GM21529 (cell line): ENCODE data around the gene GPATCH8.
A peak's percentile ranks its signal among the peaks of the same experiment; 100 is the strongest.

ENCODE experiments used
- ATAC-seq: cut with Tn5 transposase; IDR thresholded peaks from one replicate; pipeline ENCODE4 v1.9.1; 2021; ENCODE audit not compliant: unreplicated experiment

GPATCH8 gene

DNA sequence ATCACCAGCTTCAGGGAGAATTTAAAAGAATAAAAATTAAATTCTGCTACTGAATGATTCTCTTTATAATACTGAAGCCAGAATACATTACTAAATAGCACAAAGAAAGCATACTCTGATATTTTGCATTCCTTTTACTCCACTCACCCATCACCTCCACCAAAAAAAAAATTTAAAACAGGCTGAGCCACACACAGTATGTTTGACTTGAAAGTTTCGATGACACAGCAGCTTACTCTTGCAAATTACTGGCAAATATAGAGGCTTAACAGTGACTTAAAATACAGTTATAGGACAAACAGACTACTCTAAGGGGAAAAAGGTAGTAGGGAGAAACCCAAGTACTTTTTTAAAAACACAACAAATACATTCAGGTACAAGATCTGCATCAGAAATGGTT, 39.2 kb downstream of the GPATCH8 start:
- ATAC-seq = no peak

DNA sequence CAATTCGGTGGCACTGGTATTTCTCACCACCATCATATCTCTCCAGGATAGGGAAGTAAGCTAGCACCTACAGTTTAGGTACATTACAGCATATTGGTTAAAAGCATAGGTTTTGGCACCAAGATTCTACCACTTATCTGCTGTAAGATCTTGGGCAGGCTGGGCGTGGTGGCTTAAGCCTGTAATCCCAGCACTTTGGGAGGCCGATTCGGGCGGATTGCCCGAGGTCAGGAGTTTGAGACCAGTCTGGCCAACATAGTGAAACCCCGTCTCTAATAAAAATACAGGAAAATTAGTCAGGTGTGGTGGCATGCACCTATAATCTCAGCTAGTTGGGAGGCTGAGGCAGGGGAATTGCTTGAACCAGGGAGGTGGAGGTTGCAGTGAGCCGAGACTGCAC, 51.4 kb downstream of the GPATCH8 start:
- no peak for ATAC-seq

DNA sequence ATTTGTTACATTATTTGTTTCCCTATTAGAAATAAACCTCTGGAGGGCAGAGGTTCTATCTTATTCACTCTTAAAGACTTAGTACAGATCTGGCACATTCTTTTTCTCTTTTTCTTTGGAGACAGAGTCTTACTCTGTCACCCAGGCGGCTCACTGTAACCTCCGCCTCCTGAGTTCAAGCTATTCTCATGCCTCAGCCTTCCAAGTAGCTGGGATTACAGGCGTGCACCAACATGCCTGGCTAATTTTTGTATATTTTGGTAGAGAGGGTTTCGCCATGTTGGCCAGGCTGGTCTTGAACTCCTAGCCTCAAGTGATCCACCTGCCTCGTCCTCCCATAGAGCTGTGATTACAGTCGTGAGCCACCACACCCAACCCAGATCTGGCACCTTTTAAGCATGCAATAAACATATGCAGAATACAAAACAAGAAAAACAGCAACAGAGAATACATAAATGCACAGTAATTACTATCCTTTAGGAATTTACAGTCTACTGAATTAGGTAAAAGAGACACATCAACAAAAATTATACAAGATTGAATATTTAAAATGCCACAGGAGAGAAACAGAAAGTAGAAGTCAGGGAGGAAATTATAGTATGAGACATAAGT, 52.1 kb downstream of the GPATCH8 start:
- no peak for ATAC-seq

DNA sequence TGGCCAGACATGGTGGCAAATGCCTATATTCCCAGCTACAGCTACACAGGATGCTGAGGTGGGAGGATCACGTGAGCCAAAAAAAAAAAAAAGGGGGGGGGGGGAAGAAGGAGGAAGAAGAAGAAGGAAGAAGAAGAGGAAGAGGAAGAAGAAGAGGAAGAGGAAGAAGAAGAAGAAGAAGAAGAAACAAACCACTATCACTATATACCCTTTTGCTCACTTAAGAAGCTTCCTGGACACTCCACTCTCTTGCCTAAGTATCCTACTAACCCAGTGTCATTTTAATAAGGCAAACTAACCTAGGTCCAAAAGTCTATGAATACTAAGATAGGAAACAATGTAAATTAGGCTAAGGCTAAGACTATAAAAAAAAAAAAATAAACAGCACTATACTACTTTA, 54.8 kb downstream of the GPATCH8 start:
- ATAC-seq = no peak

DNA sequence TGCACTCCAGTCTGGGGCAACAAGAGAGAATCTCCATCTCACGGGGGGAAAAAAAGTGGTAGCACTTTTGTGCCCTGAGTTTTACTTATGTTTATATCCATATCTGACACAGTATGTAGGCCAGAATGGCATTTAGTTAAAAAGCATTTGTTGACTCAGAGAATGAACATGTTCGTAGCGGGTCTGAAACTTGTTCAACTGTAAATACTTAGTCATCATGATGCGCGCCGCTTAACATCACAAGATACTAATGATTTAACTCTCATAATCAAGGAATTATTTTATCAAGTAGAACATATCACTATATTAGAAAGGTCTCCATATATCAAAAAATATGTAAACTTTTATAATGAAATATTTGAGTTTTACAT, 58.5 kb downstream of the GPATCH8 start:
- ATAC-seq = no peak

DNA sequence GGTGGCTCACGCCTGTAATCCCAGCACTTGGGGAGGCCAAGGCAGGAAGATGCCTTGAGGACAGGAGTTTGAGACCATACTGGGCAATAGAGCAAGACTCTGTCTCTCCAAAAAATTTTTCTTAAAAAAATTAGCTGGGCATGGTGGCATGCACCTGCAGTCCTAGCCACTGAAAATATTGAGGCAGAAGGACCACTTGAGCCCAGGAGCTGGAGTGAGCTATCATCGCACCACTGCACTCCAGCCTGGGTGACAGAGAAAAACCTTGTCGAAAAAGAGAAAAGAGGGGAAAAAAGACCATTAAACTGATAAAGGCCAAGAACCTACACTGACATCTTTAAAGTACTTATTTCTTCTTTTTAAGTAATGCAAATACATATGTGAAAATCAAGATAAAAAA, 60.4 kb downstream of the GPATCH8 start:
- no peak for ATAC-seq

DNA sequence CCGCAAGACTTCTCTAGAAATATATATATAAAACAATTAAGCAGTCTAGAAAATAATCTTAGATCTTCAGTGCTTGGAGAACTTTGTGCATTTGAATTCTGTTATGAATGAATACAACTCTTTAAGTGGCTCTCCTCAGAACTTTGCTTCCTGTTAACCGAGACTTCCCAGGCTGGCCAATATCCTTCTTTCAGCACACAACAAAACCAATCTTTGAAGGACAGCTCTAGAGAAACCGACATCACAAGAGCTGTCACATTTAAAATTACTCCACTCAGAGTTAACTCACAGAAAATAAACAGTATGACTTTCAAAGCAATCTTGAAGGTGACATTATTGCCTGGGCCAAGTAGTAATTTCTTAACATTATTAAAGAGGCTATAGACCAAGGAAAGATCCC, 64.0 kb downstream of the GPATCH8 start:
- ATAC-seq = no peak

DNA sequence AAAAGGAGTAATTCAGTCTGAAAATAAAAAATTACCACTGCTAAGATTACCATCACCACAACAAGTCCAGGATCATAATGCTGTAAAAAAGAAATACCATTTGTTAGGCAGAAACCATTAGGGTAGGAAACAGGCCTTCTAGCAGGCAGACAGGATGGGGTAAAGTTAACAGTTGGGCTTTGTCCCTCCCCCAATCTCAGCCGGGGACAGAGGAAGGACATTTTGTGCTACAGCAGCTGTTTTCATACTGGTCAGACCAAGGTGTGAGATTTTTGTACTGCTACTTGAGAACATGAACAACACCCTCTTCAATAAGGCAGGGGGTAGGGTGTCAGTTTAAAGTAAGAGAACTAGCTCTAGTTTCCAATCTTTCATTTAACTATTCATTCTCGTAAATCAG, 64.6 kb downstream of the GPATCH8 start:
- ATAC-seq = no peak

DNA sequence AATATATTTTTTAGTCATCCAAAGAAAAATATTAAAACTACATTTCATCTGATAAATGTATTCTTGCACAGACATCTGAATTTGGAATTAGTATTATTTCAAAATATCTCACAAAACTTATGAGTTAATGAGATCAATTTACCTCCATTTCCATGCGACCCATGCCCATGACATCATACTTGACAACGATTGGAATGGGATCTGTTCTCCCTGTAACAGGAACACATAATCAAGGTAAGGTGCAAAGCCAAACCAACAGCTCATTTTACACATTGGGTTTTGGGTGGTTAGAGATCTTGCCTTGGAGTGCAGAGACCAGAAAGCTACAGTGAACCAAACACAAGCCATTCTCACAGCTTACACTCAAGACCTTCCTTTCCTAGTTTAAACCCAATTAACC, 66.9 kb downstream of the GPATCH8 start:
- ATAC-seq = no peak

DNA sequence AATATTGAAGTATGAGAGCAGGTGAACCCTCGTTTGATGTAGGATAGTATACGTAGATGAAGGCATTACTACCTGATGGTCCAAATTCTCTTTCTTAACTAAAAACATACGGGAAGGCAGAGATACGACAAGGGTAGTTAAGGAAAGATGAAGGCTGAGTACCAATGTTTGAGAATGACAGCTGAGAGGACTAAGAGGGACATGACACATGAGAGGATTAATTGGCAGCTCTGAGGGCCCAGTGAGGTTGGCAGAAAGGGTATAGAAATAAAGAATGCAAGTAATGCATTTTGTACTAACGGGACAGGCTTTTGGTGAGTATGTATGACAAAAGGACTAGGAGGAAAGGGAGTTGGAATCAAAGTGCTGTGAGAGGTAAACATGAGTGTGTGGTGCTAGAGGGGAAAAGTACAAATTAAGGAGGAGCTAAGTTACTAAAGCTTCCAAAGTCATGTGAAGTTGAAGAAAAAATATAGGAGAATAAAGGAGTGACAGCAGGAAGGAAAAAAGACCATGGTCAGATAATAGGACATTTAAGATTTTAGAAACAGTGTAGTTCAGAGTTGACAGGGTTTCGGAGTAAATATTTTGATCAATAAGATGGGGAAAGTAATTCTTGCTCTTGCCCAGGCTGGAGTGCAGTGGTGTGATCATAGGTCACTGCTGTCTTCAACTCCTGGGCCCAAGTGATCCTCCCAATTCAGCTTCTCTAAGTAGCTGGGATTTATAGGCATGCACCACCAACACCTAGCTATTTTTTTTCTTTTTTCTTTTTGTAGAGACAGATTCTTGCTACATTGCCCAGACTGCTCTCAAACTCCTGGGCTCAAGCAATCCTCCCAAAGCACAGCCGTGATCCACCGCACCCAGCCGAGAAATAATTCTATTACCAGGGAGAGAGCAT, 70.7 kb downstream of the GPATCH8 start:
- no peak for ATAC-seq

DNA sequence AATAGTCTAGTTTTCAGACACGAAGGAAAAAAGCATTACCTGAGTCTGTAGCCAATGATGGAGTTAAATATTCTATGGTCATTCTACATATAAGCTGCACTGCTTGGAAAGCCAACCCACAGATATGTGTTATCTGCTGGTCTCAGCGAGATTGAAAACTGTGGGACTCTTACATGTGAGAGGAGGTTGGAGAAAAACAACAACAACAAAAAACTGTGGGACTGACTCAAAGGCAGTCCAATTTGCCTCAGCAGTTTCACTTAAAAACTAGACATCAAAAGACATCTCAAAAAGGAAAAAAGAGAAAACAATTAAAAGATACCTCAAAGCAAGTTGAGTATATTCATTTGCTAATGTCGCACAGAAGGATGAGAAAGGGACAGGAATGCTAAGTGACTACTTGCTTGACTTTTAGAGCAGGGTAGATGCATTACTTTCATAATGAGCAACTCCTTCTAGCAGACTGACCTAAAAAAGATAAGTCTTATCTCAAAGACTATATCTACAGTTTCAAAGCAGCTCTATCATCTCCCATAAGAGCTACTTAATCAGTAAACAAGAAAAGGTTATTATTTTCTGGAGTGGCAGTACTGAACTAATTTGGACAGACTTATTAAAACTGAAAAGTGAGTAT, 78.3 kb downstream of the GPATCH8 start:
- ATAC-seq = no peak

DNA sequence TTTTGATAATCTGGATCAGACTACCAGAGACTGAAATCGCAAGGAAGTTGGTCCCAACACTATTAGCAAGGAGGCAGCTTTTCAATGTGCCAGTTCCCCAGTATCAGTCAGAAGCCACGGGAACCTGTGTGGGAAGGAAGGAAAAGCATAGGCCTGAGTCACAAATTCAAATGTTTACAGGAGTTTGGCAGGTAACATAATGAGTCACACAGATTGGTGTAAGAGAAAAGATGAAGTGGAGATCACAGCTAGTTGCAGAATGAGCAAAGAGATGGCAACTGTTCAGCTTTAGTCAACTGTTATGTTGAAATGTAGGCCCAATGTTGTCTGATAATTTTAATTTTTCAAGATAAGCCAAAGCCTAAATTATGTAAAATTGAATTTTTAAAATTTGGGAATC, 85.7 kb downstream of the GPATCH8 start:
- no peak for ATAC-seq

DNA sequence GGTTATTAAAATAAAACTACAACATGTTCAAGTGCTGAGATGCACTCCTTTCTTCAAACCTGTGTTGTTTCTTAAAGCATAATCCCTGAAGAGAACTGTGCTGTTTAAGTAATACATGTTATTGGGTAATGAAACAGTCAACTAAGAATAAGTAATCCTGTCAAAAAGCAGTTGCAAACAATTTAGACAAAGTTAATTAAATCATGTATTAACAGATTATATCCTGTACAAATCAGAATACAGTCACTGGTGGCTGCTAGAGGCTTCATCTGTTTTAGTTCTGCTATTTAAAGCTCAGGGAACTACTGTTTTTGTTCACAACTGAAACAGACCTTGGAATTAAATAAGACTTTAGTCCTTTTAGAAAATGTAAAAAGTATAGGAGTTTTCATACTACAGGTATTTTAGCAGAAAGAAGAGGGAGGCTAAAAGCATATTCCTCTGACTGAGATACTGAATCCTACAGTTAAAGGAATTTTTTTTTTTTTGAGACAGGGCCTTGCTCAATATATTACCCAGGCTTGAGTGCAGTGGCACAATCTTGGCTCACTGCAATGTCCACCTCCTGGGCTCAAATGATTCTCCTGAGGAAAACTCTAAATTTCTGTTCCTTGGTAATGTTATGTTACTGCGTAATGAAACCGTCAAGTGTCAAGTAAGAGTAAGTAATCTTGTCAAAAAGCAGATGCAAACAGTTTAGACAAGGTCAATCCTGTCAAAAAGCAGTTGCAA, 86.5 kb downstream of the GPATCH8 start:
- ATAC-seq = no peak

DNA sequence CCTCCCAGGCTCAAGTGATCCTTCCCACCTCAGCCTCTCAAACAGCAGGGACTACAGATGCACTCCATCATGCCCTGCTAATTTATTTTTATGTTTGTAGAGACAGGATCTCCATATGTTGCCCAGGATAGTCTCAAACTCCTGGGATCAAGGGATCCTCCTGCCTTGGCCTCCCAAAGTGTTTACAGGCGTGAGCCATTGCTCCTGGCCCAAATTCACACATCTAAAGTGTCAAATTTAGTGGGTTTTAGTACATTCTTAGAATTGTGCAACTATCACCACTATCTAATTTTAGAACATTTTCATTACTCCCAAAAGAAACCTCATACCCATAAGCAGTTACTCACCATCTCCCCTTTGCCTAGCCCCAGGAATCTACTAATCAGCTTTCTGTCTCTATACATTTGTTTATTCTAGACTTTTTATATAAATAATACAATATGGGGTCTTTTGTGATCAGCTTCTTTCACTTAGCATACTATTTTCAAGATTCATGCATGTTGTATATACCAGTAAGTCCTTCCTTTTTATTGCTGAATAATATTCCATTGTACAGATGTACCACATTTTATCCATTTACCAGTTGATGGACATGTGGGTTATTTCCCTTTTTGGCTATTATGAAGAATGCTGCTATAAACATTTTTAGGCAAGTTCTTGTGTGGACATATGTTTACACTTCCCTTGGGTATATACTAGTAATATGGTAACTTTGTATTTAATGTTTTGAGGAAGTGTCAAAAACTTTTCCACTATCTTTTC, 88.6 kb downstream of the GPATCH8 start:
- no peak for ATAC-seq

DNA sequence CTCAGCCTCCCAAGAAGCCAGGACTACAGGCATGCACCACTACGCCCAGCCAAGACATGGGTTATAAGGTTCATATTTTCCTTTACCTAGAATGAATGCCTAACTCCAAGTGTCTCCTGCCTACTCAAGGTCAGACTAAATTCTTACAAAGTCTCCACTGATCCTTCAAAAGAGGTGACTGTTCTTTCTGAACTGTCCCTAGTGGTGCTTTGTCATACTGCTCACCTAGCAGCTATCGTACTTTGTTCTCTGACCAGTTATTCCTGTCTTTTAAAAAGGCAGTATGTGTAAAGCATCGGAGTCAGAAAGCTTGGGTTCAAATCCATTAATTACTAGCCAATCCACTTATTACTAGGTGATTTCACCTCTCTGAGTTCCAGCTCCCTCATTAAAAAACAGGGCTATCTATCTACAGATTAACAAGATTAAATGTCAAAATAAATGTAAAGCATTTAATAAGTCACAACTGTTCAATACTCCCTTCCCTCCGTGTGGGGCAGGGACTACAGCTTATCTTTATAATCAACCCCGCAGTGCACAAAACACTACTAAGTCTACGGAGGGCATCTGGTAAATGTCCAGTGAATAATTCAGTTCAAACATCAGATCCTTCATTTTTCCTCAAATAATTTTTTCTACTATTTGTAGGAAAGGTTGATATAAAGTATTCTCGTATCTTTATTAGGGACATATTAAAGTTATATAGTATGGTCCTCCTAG, 93.7 kb downstream of the GPATCH8 start:
- ATAC-seq = no peak

DNA sequence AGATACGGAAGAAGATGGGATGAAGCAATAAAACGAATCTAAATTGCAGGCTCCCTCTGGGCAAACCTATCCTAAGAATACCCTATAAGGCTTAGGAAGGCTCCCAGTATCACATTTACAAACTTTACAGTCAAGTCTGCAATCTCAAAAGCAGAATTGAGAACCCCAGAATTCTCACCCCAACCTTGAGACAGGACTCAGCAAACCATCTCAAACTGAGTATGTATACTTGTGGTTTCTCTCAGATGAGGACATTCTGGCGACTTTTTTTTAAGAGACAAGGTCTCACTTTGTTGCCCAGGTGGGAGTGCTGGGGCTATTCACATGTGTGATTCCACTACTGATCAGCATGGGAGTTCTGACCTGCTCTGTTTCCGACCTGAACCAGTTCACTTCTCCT, 94.4 kb downstream of the GPATCH8 start:
- no peak for ATAC-seq

DNA sequence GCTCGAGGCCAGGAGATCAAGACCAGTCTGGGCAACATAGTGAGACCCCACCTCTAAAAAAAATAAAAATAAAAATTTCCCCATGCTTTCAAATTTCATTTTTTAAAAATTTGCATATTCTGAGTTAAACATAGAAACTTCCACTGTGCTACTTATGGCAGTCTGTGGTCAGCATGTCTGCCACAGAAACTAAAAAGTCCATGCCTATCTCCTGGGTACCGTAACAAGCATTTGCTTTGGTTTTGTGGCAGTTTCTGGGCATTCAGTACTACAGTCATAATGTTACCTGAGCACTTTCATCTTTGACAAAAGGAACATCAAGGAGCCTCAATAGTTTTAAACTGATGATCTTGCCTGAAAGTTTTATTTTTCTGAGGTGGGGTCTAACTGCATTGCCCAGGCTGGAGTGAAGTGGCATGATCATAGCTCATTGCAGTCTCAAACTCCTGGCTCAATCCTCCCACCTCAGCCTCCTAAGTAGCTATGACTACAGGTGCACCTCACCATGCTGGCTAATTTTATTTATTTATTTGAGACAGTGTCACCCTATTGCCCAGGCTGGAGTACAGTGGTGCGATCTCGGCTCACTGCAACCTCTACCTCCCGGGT, 100.5 kb downstream of the GPATCH8 start:
- ATAC-seq = peak; percentile 72

DNA sequence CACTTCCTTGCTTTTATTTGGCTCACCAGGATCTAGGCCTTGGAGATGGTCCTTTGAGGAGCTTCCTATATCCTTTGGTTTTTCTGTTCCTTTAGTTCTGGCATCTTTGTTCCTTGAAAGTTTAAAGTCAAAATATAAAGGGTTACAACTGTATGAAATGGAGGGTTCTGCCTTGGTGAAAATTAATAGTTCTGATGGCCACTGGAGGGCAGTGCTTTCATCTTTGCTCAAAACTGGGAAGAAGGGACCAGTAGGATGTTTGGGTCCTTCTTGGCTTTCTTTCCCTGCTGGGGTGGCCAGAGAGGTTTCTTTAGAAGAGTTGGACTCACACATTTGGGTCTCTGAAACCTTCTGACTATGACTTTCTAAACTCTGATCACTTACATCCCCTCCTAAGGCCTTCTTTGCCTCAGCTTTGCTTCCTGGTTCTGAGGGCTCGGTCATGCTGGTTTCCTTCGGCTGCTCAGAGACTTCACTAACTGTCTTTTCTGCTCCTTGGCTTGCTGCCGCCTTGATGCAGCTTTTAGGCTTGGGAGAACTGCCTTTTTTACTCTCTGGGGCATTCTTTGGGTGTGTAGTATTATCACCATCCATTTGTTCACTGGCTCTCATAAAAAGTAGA, 102.9 kb downstream of the GPATCH8 start:
- ATAC-seq = no peak
